K562 (cell line): ENCODE results near the gene ZNF800. TPM values are rescaled to one million over a fixed set of nuclear protein-coding genes. Genes with fewer than 3 reads are reported as not detected.

Source experiments
- BRD4 ChIP-seq: fragments of 200-600 bp; sonication (generic); IDR thresholded peaks from 2 replicates; pipeline ENCODE4 v1.6.1; 2017; ENCODE audit warnings: inconsistent platforms
- FOXK2 ChIP-seq, 2 experiments: fragments of 450-650 bp; IDR thresholded peaks in 1 of 2; conservative IDR thresholded peaks in 1 of 2; 2 replicates each; pipeline ENCODE4 v1.6.1; 2016; ENCODE audit warnings: low read depth in 2 of 2, mild to moderate bottlenecking in 1 of 2
- GATA2 ChIP-seq: sonication (generic); formaldehyde crosslinking; IDR thresholded peaks from 2 replicates; pipeline ENCODE4 v1.4.0; 2020; ENCODE audit warnings: mild to moderate bottlenecking, missing genetic modification reagents
- HDAC3 ChIP-seq: fragments of 450-650 bp; IDR thresholded peaks from 2 replicates; pipeline ENCODE4 v1.6.1; 2018; ENCODE audit warnings: borderline replicate concordance, mild to moderate bottlenecking, moderate library complexity; ENCODE audit not compliant: partially characterized antibody
- HNRNPL ChIP-seq: fragments of 200-400 bp; formaldehyde crosslinking; IDR thresholded peaks from 2 replicates; pipeline ENCODE4 v1.6.1; 2017; ENCODE audit warnings: low read depth, mild to moderate bottlenecking, low read length
- NR3C1 ChIP-seq: sonication (generic); formaldehyde crosslinking; IDR thresholded peaks from 2 replicates; pipeline ENCODE4 v1.8.1; 2022; ENCODE audit warnings: missing genetic modification reagents
- POLR2AphosphoS2 ChIP-seq: IDR thresholded peaks from 2 replicates; pipeline ENCODE4 v1.6.1; 2012; ENCODE audit warnings: low read length, improper control_type of control experiment
- RBFOX2 ChIP-seq: fragments of 200-400 bp; formaldehyde crosslinking; IDR thresholded peaks from 2 replicates; pipeline ENCODE4 v1.6.1; 2017; ENCODE audit warnings: low read depth, mild to moderate bottlenecking, low read length, moderate library complexity
- RCOR1 ChIP-seq, 2 experiments: IDR thresholded peaks; 2 replicates each; pipeline ENCODE4 v1.6.1; 2012; ENCODE audit warnings: low read depth in 2 of 2, low read length in 2 of 2, borderline replicate concordance in 1 of 2, improper control_type of control experiment in 1 of 2
- RHOXF2B ChIP-seq: fragments of 250-450 bp; sonication (Bioruptor Pico); conservative IDR thresholded peaks from 2 replicates; pipeline ENCODE4 v1.5.1; 2021
- SMARCA4 ChIP-seq: fragments of 450-650 bp; IDR thresholded peaks from 2 replicates; pipeline ENCODE4 v1.6.1; 2016
- XRCC4 ChIP-seq: IDR thresholded peaks from one replicate; pipeline ENCODE4 v1.6.1; 2011; ENCODE audit not compliant: insufficient read depth, insufficient read length; ENCODE audit errors: extremely low read depth
- ZFP1 ChIP-seq: fragments of 450-650 bp; formaldehyde crosslinking; IDR thresholded peaks from 2 replicates; pipeline ENCODE4 v1.4.0; 2020; ENCODE audit warnings: mild to moderate bottlenecking, mixed read lengths
- ZNF57 ChIP-seq: fragments of 450-650 bp; formaldehyde crosslinking; IDR thresholded peaks from 2 replicates; pipeline ENCODE4 v1.4.0; 2020; ENCODE audit warnings: mild to moderate bottlenecking, moderate library complexity
- ZNF639 ChIP-seq, 2 experiments: fragments of 200-800 bp in 1 of 2; sonication (Bioruptor generic) in 1 of 2; sonication (generic) in 1 of 2; formaldehyde crosslinking in 1 of 2; IDR thresholded peaks in 1 of 2; conservative IDR thresholded peaks in 1 of 2; 2 replicates each; pipeline versions ENCODE4 v1.5.0 to v1.6.1; 2016 to 2020; ENCODE audit warnings: missing compliant biosample characterization in 1 of 2, missing genetic modification characterization in 1 of 2, missing genetic modification reagents in 1 of 2
- ZNF79 ChIP-seq: fragments of 250-450 bp; sonication (Bioruptor Pico); IDR thresholded peaks from 2 replicates; pipeline ENCODE4 v1.4.0; 2020; ENCODE audit warnings: low read depth, mild to moderate bottlenecking, moderate library complexity
- polyA plus RNA-seq, 8 experiments: library from polyadenylated mRNA; depleted of rRNA in 4 of 8; stranded (reverse) in 5 of 8; unstranded in 3 of 8; fragments of >200 nt; fragmentation: Nextera tagmentation in 2 of 8; fragmentation: Illumina TruSeq in 1 of 8; extraction: Ambion mirVana in 2 of 8; extraction: Trizol in 1 of 8; gene quantifications; 2 replicates each; pipeline versions ENCODE4 v1.2.1 to v1.2.3, GENCODE V29; 2011 to 2014; ENCODE audit warnings: inconsistent platforms in 1 of 8, missing spikeins in 1 of 8
- total RNA-seq, 7 experiments: library from RNA; depleted of rRNA in 6 of 7; stranded (reverse); fragments of >200 nt in 6 of 7; fragmentation: Illumina TruSeq in 2 of 7; extraction: Trizol in 2 of 7; gene quantifications; 2 replicates each; pipeline versions ENCODE4 v1.2.1 to v1.2.3, GENCODE V29; 2011 to 2021; ENCODE audit warnings: low replicate concordance in 1 of 7

The ZNF800 gene
- total and polyA plus RNA-seq, 9 of the 15 experiments (the other 6 are each of a cell fraction or from before 2014, with no cell fraction given) = 7.5 to 58.3 (median 33.4) TPM

GRCh38 chr7:127347567-127348246 lies 44.8 kb downstream of the ZNF800 start (continued):
- TF ChIP-seq POLR2AphosphoS2 (peak; percentile 28; the same call in 1 of the 2 replicates), HNRNPL (peak; percentile 45; the same call in 1 of the 2 replicates), FOXK2 (conservative IDR thresholded peaks at IDR 0.05 in 1 of 2, IDR thresholded peaks at IDR 0.05 in 1 of 2; ENCODE audit: low read depth in 2 of 2) (no peak), NR3C1 (CRISPR knock-in tag) (no peak), BRD4 (no peak), GATA2 (no peak), RBFOX2 (no peak), SMARCA4 (no peak), XRCC4 (no peak), RHOXF2B (no peak), ZNF79 (CRISPR knock-in tag) (no peak), ZFP1 (CRISPR knock-in tag) (no peak), HDAC3 (no peak), ZNF639 (CRISPR knock-in tag; conservative IDR thresholded peaks at IDR 0.05 in 1 of 2, IDR thresholded peaks at IDR 0.05 in 1 of 2) (0 out of 4 replicates have a peak, but pooled peaks of 1 of the 2 experiments have one; percentile 32), RCOR1 (IDR thresholded peaks at IDR 0.05; ENCODE audit: borderline replicate concordance in 1 of 2, low read depth in 2 of 2, low read length in 2 of 2) (no peak), ZNF57 (CRISPR knock-in tag) (no peak)
